H9 (cell line): Measurements from ENCODE around the gene KLF11. TPM values are rescaled to one million over a fixed set of nuclear protein-coding genes. Genes with fewer than 3 reads are reported as not detected.

Experiments
- DNase-seq: peaks from one replicate; pipeline ENCODE4 v3.0.0-alpha.2; 2017
- H2AFZ ChIP-seq: one replicate; pipeline ENCODE4 v1.6.1; 2013; ENCODE audit warnings: mild to moderate bottlenecking, low read length, control low read depth, moderate library complexity
- H2AK5ac ChIP-seq: 2 replicates; pipeline ENCODE4 v1.6.1; 2013; ENCODE audit warnings: low read length, control low read depth, mixed read lengths; ENCODE audit not compliant: insufficient read length
- H2BK120ac ChIP-seq: one replicate; pipeline ENCODE4 v1.6.1; 2013; ENCODE audit warnings: low read depth, mild to moderate bottlenecking, low read length, control low read depth, inconsistent platforms; ENCODE audit not compliant: poor library complexity, severe bottlenecking
- H2BK12ac ChIP-seq: 2 replicates; pipeline ENCODE4 v1.6.1; 2013; ENCODE audit warnings: low read length, control low read depth, mixed read lengths, low read depth; ENCODE audit not compliant: insufficient read length
- H2BK15ac ChIP-seq: 2 replicates; pipeline ENCODE4 v1.6.1; 2013; ENCODE audit warnings: low read depth, low read length, control low read depth
- H2BK20ac ChIP-seq: one replicate; pipeline ENCODE4 v1.6.1; 2013; ENCODE audit warnings: low read depth, mild to moderate bottlenecking, low read length, control low read depth, inconsistent platforms; ENCODE audit not compliant: poor library complexity, severe bottlenecking
- H2BK5ac ChIP-seq: 2 replicates; pipeline ENCODE4 v1.6.1; 2013; ENCODE audit warnings: low read length, control low read depth, mixed read lengths; ENCODE audit not compliant: insufficient read length
- H3K14ac ChIP-seq: 2 replicates; pipeline ENCODE4 v1.6.1; 2013; ENCODE audit warnings: low read length, control low read depth; ENCODE audit not compliant: insufficient read depth
- H3K18ac ChIP-seq: 2 replicates; pipeline ENCODE4 v1.6.1; 2013; ENCODE audit warnings: low read depth, mild to moderate bottlenecking, mixed read lengths, low read length, control low read depth; ENCODE audit not compliant: insufficient read length
- H3K23ac ChIP-seq: 2 replicates; pipeline ENCODE4 v1.6.1; 2013; ENCODE audit warnings: low read length, control low read depth, mixed read lengths, low read depth; ENCODE audit not compliant: insufficient read length
- H3K23me2 ChIP-seq: 2 replicates; pipeline ENCODE4 v1.6.1; 2013; ENCODE audit warnings: low read depth, mild to moderate bottlenecking, mixed read lengths, low read length, control low read depth; ENCODE audit not compliant: insufficient read length, poor library complexity, severe bottlenecking
- H3K27ac ChIP-seq: 2 replicates; pipeline ENCODE4 v1.5.1; 2013; ENCODE audit warnings: low read length, control low read depth, mixed read lengths, low read depth; ENCODE audit not compliant: insufficient read length
- H3K27me3 ChIP-seq: 2 replicates; pipeline ENCODE4 v1.6.1; 2013; ENCODE audit warnings: low read length, control low read depth, inconsistent platforms; ENCODE audit not compliant: insufficient read depth
- H3K4ac ChIP-seq: 2 replicates; pipeline ENCODE4 v1.6.1; 2013; ENCODE audit warnings: low read depth, mild to moderate bottlenecking, control low read depth, inconsistent platforms, low read length, moderate library complexity
- H3K4me1 ChIP-seq: 2 replicates; pipeline ENCODE4 v1.6.1; 2013; ENCODE audit warnings: low read length, control low read depth, inconsistent platforms; ENCODE audit not compliant: insufficient read depth
- H3K4me2 ChIP-seq: 2 replicates; pipeline ENCODE4 v1.6.1; 2013; ENCODE audit warnings: low read length, control low read depth, mixed read lengths; ENCODE audit not compliant: insufficient read length, insufficient read depth
- H3K56ac ChIP-seq: 2 replicates; pipeline ENCODE4 v1.6.1; 2013; ENCODE audit warnings: low read depth, mild to moderate bottlenecking, mixed read lengths, low read length, control low read depth; ENCODE audit not compliant: insufficient read length
- H3K79me1 ChIP-seq: 2 replicates; pipeline ENCODE4 v1.6.1; 2013; ENCODE audit warnings: low read depth, mild to moderate bottlenecking, moderate library complexity, low read length, control low read depth, inconsistent platforms; ENCODE audit not compliant: insufficient read depth, poor library complexity, severe bottlenecking
- H3K79me2 ChIP-seq: 2 replicates; pipeline ENCODE4 v1.6.1; 2013; ENCODE audit warnings: low read length, control low read depth, inconsistent platforms; ENCODE audit not compliant: insufficient read depth
- H3K9ac ChIP-seq: 2 replicates; pipeline ENCODE4 v1.6.1; 2013; ENCODE audit warnings: low read length, control low read depth, mixed read lengths; ENCODE audit not compliant: insufficient read length; ENCODE audit errors: extremely low read depth
- H3K9me3 ChIP-seq: one replicate; pipeline ENCODE4 v1.6.1; 2013; ENCODE audit warnings: low read depth, low read length, inconsistent platforms; ENCODE audit not compliant: control insufficient read depth
- H3T11ph ChIP-seq: one replicate; pipeline ENCODE4 v1.6.1; 2013; ENCODE audit warnings: mild to moderate bottlenecking, low read length, control low read depth, inconsistent platforms
- H4K20me1 ChIP-seq: one replicate; pipeline ENCODE4 v1.6.1; 2013; ENCODE audit not compliant: control insufficient read depth, insufficient read length, insufficient read depth
- H4K5ac ChIP-seq: 2 replicates; pipeline ENCODE4 v1.6.1; 2013; ENCODE audit warnings: low read depth, mild to moderate bottlenecking, mixed read lengths, low read length, control low read depth; ENCODE audit not compliant: insufficient read length
- H4K8ac ChIP-seq: replicated peaks from 2 replicates; pipeline ENCODE4 v1.6.1; 2013; ENCODE audit warnings: low read length, control low read depth, mixed read lengths, low read depth; ENCODE audit not compliant: insufficient read length
- H4K91ac ChIP-seq: 2 replicates; pipeline ENCODE4 v1.6.1; 2013; ENCODE audit warnings: low read depth, mild to moderate bottlenecking, moderate library complexity, mixed read lengths, low read length, control low read depth; ENCODE audit not compliant: insufficient read length
- H3K27ac Mint-ChIP-seq, 3 experiments: 2 replicates in 2 of 3; 3 replicates in 1 of 3; pipeline ENCODE4 v1.8.0; 2020 to 2021; ENCODE audit warnings: mixed read lengths in 3 of 3, mild to moderate bottlenecking in 1 of 3, moderate library complexity in 1 of 3
- H3K27me3 Mint-ChIP-seq: 2 replicates; pipeline ENCODE4 v1.8.0; 2021; ENCODE audit warnings: low read depth, mild to moderate bottlenecking, moderate library complexity, mixed read lengths
- H3K36me3 Mint-ChIP-seq, 3 experiments: 2 replicates in 2 of 3; 3 replicates in 1 of 3; pipeline ENCODE4 v1.8.0; 2020 to 2021; ENCODE audit warnings: low read depth in 3 of 3, mixed read lengths in 3 of 3; ENCODE audit not compliant: insufficient read depth in 1 of 3
- H3K4me1 Mint-ChIP-seq, 2 experiments: 2 replicates each; pipeline ENCODE4 v1.8.0; 2020; ENCODE audit warnings: mixed read lengths in 2 of 2
- H3K4me3 Mint-ChIP-seq, 2 experiments: 2 replicates in 1 of 2; 3 replicates in 1 of 2; pipeline ENCODE4 v1.8.0; 2020 to 2021; ENCODE audit warnings: mild to moderate bottlenecking in 2 of 2, mixed read lengths in 2 of 2, moderate library complexity in 1 of 2
- H3K9me3 Mint-ChIP-seq, 2 experiments: 2 replicates in 1 of 2; 3 replicates in 1 of 2; pipeline ENCODE4 v1.8.0; 2020; ENCODE audit warnings: mild to moderate bottlenecking in 2 of 2, mixed read lengths in 2 of 2, moderate library complexity in 1 of 2
- CTCF ChIP-seq: fragments of 200-600 bp; sonication (generic); conservative IDR thresholded peaks from 3 replicates; pipeline ENCODE4 v1.8.0; 2021; ENCODE audit warnings: antibody characterized with exemption, mild to moderate bottlenecking
- WGBS: extraction: QIAGEN DNeasy Blood & Tissue Kit; methylation state at CpG from one replicate; pipeline ENCODE4 v1.1.7; 2013; ENCODE audit warnings: missing lambda C conversion rate, low lambda C conversion rate, mixed read lengths; ENCODE audit not compliant: insufficient read length; ENCODE audit errors: extremely low coverage; 5-methylcytosine and 5-hydroxymethylcytosine counted together
- total RNA-seq: library from RNA; stranded (reverse); gene quantifications from 2 replicates; pipeline ENCODE4 v1.2.1, GENCODE V29; 2021

KLF11 gene
- total RNA-seq, 1 experiment from 2014 or later: 15.5 TPM

- no peaks in the 10 kb centered on the region for H3K27me3 ChIP-seq
- H4K91ac ChIP-seq: no peak overlapping the region
- H4K20me1 ChIP-seq: no peaks in the 10 kb centered on the region
- H3K79me2 ChIP-seq: no peaks in the 10 kb centered on the region
- H3T11ph ChIP-seq: no peak overlapping the region
- Mint-ChIP-seq H3K27ac (no peak overlapping the region), H3K36me3 (peaks cover 13 to 40% (median 38%) of the 10 kb centered on the region in 3 experiments; a peak in 6 of 7 replicates), H3K9me3 (no peaks in the 10 kb centered on the region; a peak in 1 of 5 replicates), H3K4me3 (no peak overlapping the region), H3K27me3 (peaks cover 3% of the 10 kb centered on the region), H3K4me1 (peaks cover 22 to 32% of the 10 kb centered on the region in 2 experiments)
- no peak overlapping the region for H2AFZ ChIP-seq
- TF ChIP-seq CTCF: no peak
- no peak overlapping the region for H2BK120ac ChIP-seq
- H3K9me3 ChIP-seq: no peaks in the 10 kb centered on the region
- H3K18ac ChIP-seq: no peak overlapping the region
- no peak overlapping the region for H3K23ac ChIP-seq
- H2BK12ac ChIP-seq: no peak overlapping the region
- no peak overlapping the region for H3K9ac ChIP-seq
- H2BK15ac ChIP-seq: no peak overlapping the region
- H2BK20ac ChIP-seq: no peak overlapping the region
- peaks cover 3% of the 10 kb centered on the region for H3K23me2 ChIP-seq
- no peak overlapping the region for H2AK5ac ChIP-seq
- DNase-seq: no peak
- no peaks in the 10 kb centered on the region for H3K79me1 ChIP-seq
- no peak overlapping the region for H3K4ac ChIP-seq
- H4K5ac ChIP-seq: no peak overlapping the region
- no peak overlapping the region for H3K56ac ChIP-seq
- no peak overlapping the region for H3K4me2 ChIP-seq
- no peak overlapping the region for H3K14ac ChIP-seq
- no CpG with 5 or more reads among the region's 4 CpGs for WGBS
- no peaks in the 10 kb centered on the region; the same call in 1 of the 2 replicates for H3K4me1 ChIP-seq
- no peak overlapping the region for H4K8ac ChIP-seq
- no peak overlapping the region for H2BK5ac ChIP-seq
- H3K27ac ChIP-seq: no peak overlapping the region
Measured at GRCh38 chr2:10053351-10053750, 10.0 kb downstream of the KLF11 start.
